ENCODE results near the gene FXYD7.

- TF ChIP-seq EZH2 (IDR thresholded peaks at IDR 0.05; ENCODE audit: low read length, unreplicated experiment): no peak
- TF ChIP-seq CTCF (conservative IDR thresholded peaks at IDR 0.05; ENCODE audit: low read depth, low read length): no peak
- TF ChIP-seq EZH2phosphoT487 (IDR thresholded peaks at IDR 0.05; ENCODE audit: borderline replicate concordance, low read length): no peak
Observed at GRCh38 chr19:35119091-35119490, 24.0 kb upstream of the FXYD7 start.
